ENCODE results near the gene RHBDF2.

RHBDF2 gene

GRCh38 chr17:76501018-76501826 lies at the start of gene RHBDF2:
Gene RHBDF2, minus strand, starts transcription at chr17:76501423. Its CDS starts 19,899 bp downstream, at chr17:76481524.
- DNase-seq: peak; percentile 81 to 88

DNA sequence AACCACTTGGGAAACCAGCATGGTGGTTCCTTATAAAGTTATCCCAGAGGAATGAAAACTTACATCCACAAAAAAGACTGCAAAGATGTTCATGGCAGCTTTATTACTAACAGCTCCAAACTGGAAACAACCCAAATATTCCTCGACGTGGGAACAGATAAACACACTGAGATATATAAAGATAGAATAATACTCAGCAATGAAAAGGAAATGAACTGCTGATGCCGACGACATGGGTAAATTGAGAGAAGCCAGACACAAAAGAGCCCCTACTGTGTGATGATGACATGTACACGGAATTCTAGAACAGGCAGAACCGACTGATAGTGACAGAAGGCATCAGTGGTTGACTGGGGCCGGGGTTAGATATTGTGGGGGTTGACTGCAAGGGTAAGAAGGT lies 48.3 kb upstream of the RHBDF2 start:
- no peak for DNase-seq

DNA sequence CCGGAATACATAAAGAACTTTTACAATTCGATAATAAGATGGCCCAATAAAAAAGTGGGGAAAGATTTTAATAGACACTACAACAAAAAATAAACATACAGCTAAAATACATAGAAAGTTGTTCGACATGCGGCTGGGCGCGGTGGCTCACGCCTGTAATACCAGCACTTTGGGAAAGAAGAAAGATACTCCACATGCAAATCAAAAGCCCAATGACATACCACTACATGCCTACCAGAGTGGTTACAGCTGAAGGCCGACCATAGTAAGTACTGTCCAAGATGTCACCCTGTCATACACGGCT lies 47.9 kb upstream of the RHBDF2 start:
- no peak for DNase-seq

DNA sequence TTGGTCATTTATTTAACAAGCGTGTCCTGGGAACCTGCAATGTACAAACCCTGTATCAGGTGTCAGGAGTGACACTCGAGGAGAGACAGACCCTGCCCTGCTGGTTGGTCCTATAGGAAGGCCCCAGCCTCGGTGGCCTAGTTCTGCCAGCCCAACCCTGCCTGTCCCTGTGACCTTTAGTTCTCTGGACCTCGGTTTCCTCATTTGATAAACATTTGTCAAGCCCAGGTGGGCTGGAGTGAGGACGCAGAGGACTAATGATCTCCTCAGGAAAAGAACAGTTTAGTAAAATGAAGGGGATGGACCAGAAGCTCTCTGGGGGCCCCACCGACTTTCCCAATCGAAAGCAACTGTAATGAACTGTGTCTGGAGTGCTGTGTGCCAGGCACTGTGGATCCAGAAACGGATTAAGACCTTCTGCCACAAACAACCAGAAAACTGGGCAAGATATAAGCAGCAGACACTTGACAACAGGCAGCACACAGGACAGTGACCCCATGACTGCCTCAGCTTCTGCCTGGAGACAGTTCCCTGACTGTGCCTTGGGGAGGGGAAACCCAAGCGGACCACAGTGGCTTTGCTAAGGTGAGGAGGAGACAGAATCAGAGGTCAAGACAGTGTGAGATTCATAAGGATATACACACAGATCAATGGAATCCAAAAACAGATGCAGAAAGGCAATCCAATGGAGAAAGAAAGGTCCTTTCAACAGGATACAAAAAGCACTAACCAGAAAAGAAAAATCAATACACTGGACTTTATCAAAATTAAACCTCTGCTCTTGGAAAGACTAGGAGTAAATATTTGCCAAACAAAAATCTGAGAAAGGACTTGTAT lies 47.4 kb upstream of the RHBDF2 start:
- DNase-seq: no peak

DNA sequence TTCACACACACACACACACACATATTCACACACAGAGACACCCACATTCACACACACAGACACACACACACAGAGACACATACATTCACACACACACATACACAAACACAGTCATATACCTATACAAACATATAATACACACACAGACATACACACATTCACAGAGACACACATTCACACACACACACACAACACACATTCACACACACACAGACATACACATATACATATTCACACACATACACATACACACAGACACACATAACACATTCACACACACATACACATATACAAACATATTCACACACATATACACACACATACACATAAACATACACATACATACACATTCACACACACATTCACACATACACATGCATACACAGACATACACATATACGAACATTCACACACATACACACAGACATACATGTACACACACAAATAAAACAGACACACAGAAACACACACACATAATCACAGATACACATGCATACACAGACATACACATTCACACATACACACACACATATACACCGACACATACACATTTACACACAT lies 46.5 kb upstream of the RHBDF2 start:
- no peak for DNase-seq

DNA sequence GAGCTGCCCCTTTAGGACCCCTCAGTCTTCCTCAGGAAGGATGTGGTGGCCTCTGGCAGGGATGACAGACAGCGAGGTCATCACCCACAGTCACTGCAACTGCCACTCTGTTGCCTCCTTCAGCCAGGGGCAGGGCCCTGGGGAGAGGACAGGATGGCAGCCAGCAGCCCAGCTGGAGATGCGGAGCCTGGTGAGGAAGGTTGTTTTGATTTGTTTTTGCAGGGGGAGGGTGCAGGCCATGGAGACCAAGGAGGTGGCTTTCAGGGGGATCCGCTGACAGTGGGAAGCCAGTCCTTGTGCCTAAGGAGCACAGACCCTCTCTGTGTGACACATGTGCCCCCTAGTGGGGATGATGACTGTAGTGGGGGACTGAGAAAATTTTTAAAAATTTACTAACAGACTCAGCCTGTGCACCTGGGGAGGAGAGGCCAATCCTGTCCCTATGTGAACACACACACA lies 46.0 kb upstream of the RHBDF2 start:
- DNase-seq: peak; percentile 23 to 47

- DNase-seq: no peak
Observed at GRCh38 chr17:76546556-76547182, 45.4 kb upstream of the RHBDF2 start.

DNA sequence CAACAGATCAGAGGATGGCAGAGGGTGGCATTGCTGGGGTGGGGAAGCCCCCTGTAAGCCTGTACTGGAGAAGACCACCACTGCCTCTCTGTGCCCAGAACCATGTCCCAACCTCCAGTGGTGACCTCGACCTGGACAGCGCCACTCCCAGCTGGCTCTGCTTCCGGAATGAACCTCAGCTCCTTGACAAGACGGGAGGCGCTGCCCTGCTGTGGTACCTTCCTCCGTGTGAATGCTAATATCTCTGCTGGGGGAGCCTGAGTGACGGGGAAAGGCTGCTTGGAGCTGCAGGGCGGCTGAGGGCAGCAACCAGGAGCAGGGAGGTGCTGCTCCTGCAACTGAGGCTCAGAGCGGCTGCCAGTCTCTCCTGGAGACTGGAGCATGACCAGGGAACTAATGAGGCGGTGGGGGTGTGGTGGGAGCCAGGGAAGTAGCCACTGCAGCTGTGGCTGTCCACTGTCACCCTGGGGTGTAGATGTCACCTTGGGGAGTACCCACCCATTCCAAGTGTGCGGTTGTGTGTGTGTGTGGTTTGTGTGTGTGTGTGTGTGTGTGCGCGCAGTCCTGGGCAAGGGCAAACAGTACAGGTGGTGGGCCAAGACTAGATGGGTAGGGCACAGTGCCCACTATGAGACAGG lies 44.8 kb upstream of the RHBDF2 start:
- DNase-seq: no peak

- DNase-seq: no peak
Observed at GRCh38 chr17:76544546-76545365, 43.5 kb upstream of the RHBDF2 start.

DNA sequence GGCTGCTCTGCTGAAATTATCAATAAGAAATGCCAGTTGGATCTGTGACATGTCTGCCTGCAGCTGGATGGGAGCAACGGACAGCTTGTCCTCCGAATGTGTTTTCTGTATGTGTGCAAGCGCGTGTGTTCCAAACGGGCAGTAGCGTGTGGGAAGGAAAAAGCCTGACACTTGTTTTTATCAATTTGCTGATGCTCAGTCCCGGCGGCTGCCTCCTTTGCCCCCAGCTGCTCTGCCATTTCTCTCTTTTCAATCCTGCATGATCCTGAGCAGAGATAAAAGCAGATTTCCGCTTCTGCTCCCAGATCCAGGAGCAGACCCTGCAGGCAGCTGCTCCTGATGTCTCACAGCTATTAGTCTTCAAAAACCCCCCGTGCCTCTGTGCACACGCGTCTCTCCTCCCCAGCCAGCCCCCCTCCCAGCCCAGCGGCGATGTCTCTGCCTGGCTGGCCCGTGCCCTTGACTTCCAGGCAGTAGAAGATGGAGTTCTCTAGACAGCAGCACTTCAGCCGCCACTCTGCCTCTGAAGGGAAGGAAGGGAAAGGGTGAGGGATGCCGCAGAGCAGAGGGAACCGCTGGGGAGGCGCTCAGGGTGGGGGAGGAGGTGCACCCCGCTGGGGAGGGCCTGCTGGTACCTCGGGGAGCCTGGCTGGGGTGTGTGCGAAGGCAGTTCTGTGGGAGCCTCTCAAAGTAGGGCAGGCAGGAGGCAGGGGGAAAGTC lies 42.8 kb upstream of the RHBDF2 start:
- DNase-seq: no peak

DNA sequence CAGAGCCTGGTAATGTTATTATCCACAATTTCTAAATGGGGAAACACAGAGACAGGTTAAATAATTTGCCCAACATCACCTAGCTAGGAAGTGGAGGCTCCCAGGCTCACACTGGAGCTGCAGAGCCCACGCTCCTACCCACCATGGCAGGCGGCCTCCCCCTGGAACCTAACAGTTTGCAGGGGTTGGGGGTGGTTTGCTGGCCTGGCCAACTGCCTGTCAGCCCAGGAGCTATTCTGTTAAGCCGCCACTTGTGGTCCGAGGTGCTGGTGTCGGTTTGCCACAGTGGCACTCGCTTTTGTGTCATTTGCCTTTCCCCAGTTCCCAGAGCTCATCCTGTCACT lies 42.2 kb upstream of the RHBDF2 start:
- DNase-seq: no peak

- DNase-seq: no peak
Observed at GRCh38 chr17:76542984-76543383, 41.8 kb upstream of the RHBDF2 start.

GRCh38 chr17:76542566-76542971 lies 41.3 kb upstream of the RHBDF2 start:
- DNase-seq: no peak

DNA sequence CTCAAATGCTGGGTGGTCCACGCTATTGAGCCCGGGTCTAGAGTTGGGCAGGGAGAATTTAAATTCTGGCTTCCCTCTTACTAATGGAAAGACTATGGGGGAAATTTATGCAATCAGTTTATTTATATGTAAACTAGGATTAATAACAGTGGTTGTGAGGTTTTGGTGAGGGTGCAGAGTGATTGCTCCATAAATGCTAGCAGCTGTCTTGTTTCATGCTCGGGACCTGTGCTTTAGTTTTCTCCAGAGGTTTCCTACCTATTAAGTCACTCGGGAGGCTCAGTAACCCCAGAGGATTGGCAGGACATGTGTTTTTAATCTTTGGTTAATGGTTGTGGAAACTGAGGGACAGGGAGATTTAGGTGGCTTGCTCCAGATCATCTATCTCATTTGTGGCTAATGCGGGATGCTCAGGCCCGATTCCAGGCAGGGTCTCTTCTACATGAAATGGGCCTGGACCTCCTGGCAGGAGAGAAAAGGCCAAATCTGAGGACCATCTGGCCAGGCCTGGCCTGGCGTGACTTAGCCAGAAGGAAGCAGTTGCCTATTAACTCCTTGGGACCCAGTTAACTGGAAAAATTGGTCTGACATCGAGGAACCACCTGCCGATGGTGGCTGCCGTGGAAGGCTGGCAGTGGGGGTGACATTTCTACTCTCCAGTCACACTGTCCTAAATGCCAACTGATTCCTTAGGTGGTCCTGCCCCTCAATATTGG lies 40.7 kb upstream of the RHBDF2 start:
- no peak for DNase-seq

DNA sequence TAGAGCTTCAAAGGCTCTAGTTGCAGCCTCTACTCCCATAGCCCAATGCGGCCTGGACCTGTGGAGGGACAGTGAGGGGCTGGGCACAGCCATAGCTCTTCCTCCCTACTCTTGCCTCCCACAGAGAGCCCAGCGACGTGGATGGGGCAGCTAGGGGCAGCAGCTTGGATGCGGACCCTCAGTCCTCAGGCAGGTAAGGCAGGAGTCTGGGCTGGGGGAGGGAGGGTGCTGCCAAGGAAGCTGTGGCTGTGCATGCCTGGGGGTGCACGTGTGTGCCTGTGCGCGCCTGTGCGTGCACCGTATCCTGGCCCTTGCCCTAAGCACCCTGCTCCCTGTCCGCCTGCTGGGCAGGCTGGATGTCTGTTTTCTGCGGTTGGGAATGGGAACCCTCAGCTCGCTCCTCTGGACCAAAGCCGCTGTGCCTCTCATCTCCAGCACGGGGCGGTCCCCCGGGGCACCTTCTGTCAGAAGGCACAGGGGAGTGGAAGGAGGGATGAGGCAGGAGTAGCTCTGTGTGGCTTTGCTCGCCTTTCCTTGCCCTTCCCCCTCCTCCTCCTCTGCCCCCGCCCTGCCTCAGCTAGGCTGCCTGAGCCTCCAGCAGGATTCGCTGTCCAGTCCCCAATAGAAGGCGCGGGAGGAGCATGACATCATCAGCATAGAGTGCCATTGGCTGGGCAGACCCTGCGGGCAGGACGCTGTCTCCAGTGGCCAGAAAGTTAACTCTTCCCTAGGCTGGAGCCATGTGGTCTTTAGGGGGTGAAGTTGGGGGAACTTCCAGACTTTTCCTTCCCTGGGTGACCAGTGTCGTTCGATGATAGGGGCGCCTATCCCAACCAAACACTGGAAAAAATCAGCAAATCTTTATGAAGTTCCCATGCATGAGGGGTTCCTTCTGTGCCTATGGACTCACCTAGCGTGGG lies 39.4 kb upstream of the RHBDF2 start:
- peak; percentile 69 to 78 for DNase-seq

DNA sequence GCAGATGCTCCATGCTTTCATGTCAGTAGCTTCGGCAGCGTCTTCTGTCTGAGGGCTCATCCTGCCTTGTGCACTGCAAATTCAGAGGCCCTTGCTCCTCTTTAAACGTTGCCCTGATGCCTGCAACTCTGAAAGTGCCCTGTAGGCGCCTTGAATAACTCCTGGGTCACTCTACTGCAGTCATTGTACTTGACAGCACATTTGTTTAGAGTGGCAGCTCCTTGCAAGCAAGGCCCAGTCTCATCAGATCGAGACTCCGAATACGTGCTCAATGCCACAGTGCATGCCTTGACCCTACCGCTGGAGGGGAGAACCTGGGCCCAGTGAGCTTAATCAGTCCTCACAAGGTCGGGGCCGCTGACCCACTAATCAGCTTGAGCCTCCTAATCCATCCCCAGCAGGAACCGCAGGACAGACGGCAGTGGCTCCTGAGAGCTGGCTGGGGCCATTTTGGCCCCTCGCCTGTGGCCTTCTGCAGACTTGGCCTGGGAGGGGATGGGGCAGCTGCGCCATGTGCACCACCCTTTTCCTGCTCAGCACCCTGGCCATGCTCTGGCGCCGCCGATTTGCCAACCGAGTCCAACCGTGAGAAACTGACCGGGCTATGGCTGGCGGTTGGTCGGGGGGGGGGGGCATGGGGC lies 38.5 kb upstream of the RHBDF2 start, which contains the start of gene PRCD:
Gene PRCD, plus strand, starts transcription at position 414 of the 641 bp plus-strand sequence. Its CDS starts 98 bp downstream, at position 512.
- no peak for DNase-seq

DNA sequence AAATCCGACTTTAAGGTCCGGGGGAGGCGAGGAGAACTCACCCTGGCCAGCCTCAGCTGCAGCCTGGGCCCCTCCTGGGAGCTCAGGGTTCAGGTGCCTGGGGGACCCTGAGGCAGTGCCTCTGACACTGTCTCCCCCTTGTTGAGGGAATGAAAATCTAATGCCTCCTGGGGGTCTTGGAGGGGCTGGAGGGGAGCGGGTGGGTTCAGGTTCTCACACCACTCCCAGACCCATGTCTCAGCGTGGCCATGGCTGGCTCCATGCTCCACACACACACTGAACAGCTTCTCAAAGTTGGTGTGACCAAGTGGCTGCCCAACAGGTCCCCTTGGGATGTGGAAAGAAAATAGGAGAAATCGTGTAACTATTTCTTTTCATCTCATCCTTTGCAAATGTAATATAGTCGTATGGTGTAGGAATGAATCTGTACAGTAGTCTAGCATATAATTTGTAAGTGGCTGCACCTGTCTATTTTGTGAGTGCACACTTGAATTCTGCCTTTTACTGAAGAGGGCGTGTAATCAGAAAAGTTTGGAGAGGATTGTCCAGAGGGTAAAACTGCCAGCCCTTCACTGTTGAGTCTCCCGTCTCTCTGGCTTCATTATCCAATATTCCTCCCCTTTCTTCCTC lies 37.8 kb upstream of the RHBDF2 start:
- DNase-seq: no peak

- no peak for DNase-seq
Observed at GRCh38 chr17:76538281-76538931, 37.2 kb upstream of the RHBDF2 start.
